ENCODE measurements around the gene COL4A2. TPM values are rescaled to one million over a fixed set of nuclear protein-coding genes. Genes with fewer than 3 reads are reported as not detected.

The COL4A2 gene
- polyA plus RNA-seq, 1 experiment, result 886 TPM

DNA sequence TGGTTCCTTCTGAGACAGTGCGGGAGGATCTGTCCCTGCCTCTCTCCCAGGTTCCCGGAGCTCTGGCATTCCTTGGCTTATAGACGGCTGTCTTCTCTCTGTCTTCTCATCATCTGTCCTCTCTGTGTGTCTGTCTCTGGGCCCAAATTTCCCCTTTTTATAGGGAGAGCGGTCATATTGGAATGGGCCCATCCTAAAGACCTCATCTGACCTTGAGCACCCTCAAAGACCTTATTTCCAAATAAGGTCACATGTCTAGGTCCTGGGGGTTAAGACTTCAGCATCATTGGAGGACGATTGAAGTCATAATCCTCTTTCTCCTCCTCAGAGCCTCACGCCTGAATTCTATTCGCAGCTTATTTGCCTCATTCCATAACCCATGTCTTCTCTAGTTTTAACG is 156.1 kb downstream of the COL4A2 start:
- CTCF ChIA-PET, result interaction anchor here (0.7 kb wide), 1 partner anchor 241 kb away, joined by 3 read pairs; no protein-coding TSS in a partner anchor
- Histone ChIP-seq H3K36me3 (ENCODE audit: control insufficient read depth, insufficient read depth, low read length) (peaks cover 44% of the 10 kb centered on the region), H3K27me3 (ENCODE audit: control insufficient read depth, insufficient read depth, low read length) (no peaks in the 10 kb centered on the region), H3K4me3 (ENCODE audit: low read depth, low read length) (no peak overlapping the region)
- no peak for DNase-seq (ENCODE audit: low read depth)
- TF ChIP-seq, protein P1, sequence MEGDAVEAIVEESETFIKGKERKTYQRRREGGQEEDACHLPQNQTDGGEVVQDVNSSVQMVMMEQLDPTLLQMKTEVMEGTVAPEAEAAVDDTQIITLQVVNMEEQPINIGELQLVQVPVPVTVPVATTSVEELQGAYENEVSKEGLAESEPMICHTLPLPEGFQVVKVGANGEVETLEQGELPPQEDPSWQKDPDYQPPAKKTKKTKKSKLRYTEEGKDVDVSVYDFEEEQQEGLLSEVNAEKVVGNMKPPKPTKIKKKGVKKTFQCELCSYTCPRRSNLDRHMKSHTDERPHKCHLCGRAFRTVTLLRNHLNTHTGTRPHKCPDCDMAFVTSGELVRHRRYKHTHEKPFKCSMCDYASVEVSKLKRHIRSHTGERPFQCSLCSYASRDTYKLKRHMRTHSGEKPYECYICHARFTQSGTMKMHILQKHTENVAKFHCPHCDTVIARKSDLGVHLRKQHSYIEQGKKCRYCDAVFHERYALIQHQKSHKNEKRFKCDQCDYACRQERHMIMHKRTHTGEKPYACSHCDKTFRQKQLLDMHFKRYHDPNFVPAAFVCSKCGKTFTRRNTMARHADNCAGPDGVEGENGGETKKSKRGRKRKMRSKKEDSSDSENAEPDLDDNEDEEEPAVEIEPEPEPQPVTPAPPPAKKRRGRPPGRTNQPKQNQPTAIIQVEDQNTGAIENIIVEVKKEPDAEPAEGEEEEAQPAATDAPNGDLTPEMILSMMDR (IDR thresholded peaks at IDR 0.05; ENCODE audit: insufficient read depth, low read depth, low read length), result no peak
- POLR2A ChIA-PET, result no interaction called here

DNA sequence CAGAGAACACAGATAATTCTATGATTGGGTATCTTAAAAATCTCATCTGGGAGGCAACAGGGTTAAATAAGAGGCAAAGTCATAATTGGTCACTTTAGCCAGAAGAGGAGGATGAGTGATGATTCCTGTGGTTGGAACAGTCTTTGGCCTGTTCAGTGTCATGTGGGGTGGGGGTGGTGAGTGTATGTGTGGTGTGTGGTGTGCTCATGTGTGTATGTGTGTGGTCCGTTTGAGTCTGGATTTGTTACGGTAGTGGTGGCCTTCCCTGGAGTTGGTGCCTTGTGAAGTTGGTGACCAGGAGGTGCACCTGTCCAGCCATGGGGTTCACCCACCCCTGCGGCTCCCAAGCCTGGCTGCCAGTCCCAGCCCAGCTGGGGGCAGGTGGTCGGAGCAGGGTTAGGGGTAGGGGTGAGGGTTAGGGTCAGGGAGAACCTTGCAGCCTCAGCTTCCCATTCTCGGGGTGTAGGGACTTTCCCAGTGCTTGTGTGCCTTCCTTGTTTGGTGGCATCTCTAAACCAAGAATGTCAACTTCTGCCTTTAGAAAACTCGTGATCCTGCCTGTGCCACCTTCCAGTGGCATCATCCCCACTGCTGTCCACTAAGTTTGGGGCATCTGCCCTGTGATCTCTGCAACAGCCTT is 156.9 kb downstream of the COL4A2 start:
- TF ChIP-seq, protein P1 (IDR thresholded peaks at IDR 0.05; ENCODE audit: insufficient read depth, low read depth, low read length), result no peak
- DNase-seq (ENCODE audit: low read depth), result no peak
- POLR2A ChIA-PET, result no interaction called here
- H3K4me3 ChIP-seq (ENCODE audit: low read depth, low read length), result no peak overlapping the region
- CTCF ChIA-PET, result interaction anchor here (0.7 kb wide), 1 partner anchor 242 kb away, joined by 3 read pairs; no protein-coding TSS in a partner anchor
- H3K27me3 ChIP-seq (ENCODE audit: control insufficient read depth, insufficient read depth, low read length), result no peaks in the 10 kb centered on the region
- peaks cover 40% of the 10 kb centered on the region for H3K36me3 ChIP-seq (ENCODE audit: control insufficient read depth, insufficient read depth, low read length)

DNA sequence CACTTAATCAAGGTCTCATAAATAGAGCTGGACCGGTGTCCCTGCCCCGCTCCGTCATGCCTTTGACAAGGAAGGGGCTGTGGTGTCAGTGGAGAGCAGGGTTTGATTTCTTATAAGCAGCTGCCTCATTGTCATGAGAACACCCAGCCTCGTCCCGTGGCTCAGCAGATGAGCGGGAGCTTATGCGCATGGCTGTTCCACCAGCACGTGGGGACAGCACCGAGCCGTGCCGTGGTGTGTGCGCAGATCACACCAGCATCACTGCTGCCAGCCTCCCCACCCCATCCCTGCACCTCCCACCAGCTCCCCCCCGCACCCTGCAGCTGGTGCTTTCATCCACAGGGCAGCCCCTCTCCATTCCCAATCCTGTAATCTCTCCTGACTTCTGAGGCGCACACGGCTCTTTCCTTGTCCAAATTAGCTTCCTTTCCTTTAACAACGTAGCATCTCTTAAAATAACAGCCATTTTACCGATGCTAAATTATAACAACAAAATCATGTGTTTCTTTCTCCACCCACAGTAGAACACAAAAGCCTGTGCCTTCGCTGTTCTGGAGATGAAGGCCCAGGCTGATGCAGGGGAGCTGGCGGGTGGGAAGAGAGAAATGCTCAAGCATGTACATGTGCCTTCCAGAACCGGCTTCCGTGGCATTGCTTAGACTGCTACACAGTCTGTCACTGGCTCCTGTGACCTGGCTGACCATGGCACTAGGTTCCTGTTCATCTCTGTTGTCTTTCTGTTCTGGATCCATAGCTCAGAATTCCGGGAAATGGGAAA is 157.7 kb downstream of the COL4A2 start:
- no peak overlapping the region for H3K4me3 ChIP-seq (ENCODE audit: low read depth, low read length)
- H3K27me3 ChIP-seq (ENCODE audit: control insufficient read depth, insufficient read depth, low read length), result no peaks in the 10 kb centered on the region
- ChIA-PET CTCF (interaction anchor here (1.3 kb wide), 1 partner anchor 9 kb away, joined by 3 read pairs; no protein-coding TSS in a partner anchor), POLR2A (no interaction called here)
- DNase-seq (ENCODE audit: low read depth), result no peak
- TF ChIP-seq, protein P1 (IDR thresholded peaks at IDR 0.05; ENCODE audit: insufficient read depth, low read depth, low read length), result no peak
- H3K36me3 ChIP-seq (ENCODE audit: control insufficient read depth, insufficient read depth, low read length), result peaks cover 40% of the 10 kb centered on the region

DNA sequence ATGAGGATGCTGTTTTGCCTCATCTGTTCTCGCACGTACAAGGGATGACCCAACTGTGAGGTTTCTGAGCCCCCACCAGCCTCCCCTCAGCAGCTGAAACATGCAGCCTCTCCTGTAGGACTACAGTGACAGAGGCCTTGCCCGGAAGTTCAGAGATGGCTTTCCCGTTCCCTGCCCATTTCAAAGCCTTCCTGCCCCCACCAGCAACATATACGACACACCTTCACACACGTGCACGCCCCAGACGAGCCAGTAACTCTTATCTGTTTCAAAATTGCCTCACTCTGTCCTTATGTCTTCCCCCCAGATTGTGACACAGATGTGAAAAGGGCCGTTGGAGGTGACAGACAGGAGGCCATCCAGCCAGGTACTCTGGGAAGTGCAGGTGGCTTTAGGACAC is 158.6 kb downstream of the COL4A2 start:
- ChIA-PET POLR2A (no interaction called here), CTCF (interaction anchor here (1.3 kb wide), 1 partner anchor 10 kb away, joined by 3 read pairs; no protein-coding TSS in a partner anchor)
- TF ChIP-seq, protein P1 (IDR thresholded peaks at IDR 0.05; ENCODE audit: insufficient read depth, low read depth, low read length), result no peak
- no peak for DNase-seq (ENCODE audit: low read depth)
- Histone ChIP-seq H3K36me3 (ENCODE audit: control insufficient read depth, insufficient read depth, low read length) (peaks cover 44% of the 10 kb centered on the region), H3K27me3 (ENCODE audit: control insufficient read depth, insufficient read depth, low read length) (no peaks in the 10 kb centered on the region), H3K4me3 (ENCODE audit: low read depth, low read length) (no peak overlapping the region)

DNA sequence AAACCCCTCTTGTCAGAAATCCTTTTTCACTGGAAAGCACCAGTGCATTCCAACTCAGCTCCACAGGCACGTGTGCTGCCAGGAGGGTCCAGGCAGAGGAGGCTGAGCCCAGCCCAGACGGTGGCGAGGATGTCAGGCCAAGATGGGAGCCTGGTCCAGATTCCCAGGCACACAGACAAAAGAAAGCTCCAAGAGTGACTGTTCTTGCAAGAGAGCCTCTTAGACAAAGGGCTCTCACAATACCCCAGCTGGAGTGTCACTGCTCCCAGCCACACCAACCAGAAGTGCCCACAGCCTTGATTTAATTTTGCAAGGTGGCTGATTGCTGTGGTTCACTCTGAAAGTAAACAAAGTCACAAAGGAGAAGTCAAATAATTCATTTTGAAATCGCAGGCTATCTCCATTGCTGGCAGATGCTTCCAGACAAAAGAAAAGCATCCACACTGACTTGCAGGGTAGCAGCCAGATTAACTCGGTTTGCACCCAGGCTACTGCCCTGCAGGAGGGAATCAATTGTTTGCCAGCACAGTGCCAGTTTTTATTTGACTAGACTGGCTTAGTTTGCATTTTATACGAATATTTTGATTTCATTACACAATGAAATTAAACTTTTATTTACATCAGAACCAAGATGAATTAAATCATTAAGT is 159.3 kb downstream of the COL4A2 start:
- TF ChIP-seq, protein P1 (IDR thresholded peaks at IDR 0.05; ENCODE audit: insufficient read depth, low read depth, low read length), result no peak
- Histone ChIP-seq H3K4me3 (ENCODE audit: low read depth, low read length) (no peak overlapping the region), H3K36me3 (ENCODE audit: control insufficient read depth, insufficient read depth, low read length) (peaks cover 45% of the 10 kb centered on the region), H3K27me3 (ENCODE audit: control insufficient read depth, insufficient read depth, low read length) (no peaks in the 10 kb centered on the region)
- ChIA-PET CTCF (no interaction called here), POLR2A (no interaction called here)
- DNase-seq (ENCODE audit: low read depth), result no peak
